CD4-positive, alpha-beta T cell treated with Interleukin-17A for 1 hour (primary cell): ENCODE measurements around the gene CTNNA1.

Source experiments
- DNase-seq: peaks from one replicate; pipeline ENCODE4 v3.0.0-alpha.2; 2020

CTNNA1 gene

GRCh38 chr5:138869038-138869437, 115.8 kb downstream of the CTNNA1 start:
- DNase-seq, result no peak

GRCh38 chr5:138869763-138870500, 116.7 kb downstream of the CTNNA1 start:
- DNase-seq, result no peak

- no peak for DNase-seq
These were observed 117.4 kb downstream of the CTNNA1 start for GRCh38 chr5:138870611-138871010.

GRCh38 chr5:138872841-138873465, 119.7 kb downstream of the CTNNA1 start:
- no peak for DNase-seq

GRCh38 chr5:138873466-138874221, 120.4 kb downstream of the CTNNA1 start:
- no peak for DNase-seq

- DNase-seq, result no peak
These were observed 121.0 kb downstream of the CTNNA1 start for GRCh38 chr5:138874241-138874640.

GRCh38 chr5:138874771-138875551, 121.7 kb downstream of the CTNNA1 start, which contains the start of gene LRRTM2:
TSS of gene LRRTM2 (minus strand) at chr5:138875335. CDS start at chr5:138874911, 424 bp downstream.
- DNase-seq, result no peak

- no peak for DNase-seq
These were observed 122.3 kb downstream of the CTNNA1 start for GRCh38 chr5:138875552-138875875.

- no peak for DNase-seq
These were observed 122.7 kb downstream of the CTNNA1 start for GRCh38 chr5:138875946-138876345.

GRCh38 chr5:138876811-138877210, 123.6 kb downstream of the CTNNA1 start:
- DNase-seq, result no peak

GRCh38 chr5:138878437-138879235, 125.4 kb downstream of the CTNNA1 start:
- no peak for DNase-seq

- DNase-seq, result no peak
These were observed 130.0 kb downstream of the CTNNA1 start for GRCh38 chr5:138883211-138883610.

GRCh38 chr5:138884094-138884493, 130.9 kb downstream of the CTNNA1 start:
- DNase-seq, result no peak

- DNase-seq, result no peak
These were observed 131.3 kb downstream of the CTNNA1 start for GRCh38 chr5:138884554-138884953.

- DNase-seq, result no peak
These were observed 136.8 kb downstream of the CTNNA1 start for GRCh38 chr5:138889994-138890393.

GRCh38 chr5:138890644-138891043, 137.4 kb downstream of the CTNNA1 start:
- DNase-seq, result no peak

GRCh38 chr5:138895918-138896317, 142.7 kb downstream of the CTNNA1 start:
- no peak for DNase-seq

- DNase-seq, result no peak
These were observed 145.1 kb downstream of the CTNNA1 start for GRCh38 chr5:138898299-138898698.

GRCh38 chr5:138898742-138899141, 145.5 kb downstream of the CTNNA1 start:
- no peak for DNase-seq

GRCh38 chr5:138900281-138900965, 147.2 kb downstream of the CTNNA1 start:
- DNase-seq, result no peak

GRCh38 chr5:138901716-138902115, 148.5 kb downstream of the CTNNA1 start:
- no peak for DNase-seq
